ENCODE results near the gene SP140L. TPM values are rescaled to one million over a fixed set of nuclear protein-coding genes. Genes with fewer than 3 reads are reported as not detected.

Gene SP140L
- 14.8 and 20.2 TPM in 2 replicates for total RNA-seq

DNA sequence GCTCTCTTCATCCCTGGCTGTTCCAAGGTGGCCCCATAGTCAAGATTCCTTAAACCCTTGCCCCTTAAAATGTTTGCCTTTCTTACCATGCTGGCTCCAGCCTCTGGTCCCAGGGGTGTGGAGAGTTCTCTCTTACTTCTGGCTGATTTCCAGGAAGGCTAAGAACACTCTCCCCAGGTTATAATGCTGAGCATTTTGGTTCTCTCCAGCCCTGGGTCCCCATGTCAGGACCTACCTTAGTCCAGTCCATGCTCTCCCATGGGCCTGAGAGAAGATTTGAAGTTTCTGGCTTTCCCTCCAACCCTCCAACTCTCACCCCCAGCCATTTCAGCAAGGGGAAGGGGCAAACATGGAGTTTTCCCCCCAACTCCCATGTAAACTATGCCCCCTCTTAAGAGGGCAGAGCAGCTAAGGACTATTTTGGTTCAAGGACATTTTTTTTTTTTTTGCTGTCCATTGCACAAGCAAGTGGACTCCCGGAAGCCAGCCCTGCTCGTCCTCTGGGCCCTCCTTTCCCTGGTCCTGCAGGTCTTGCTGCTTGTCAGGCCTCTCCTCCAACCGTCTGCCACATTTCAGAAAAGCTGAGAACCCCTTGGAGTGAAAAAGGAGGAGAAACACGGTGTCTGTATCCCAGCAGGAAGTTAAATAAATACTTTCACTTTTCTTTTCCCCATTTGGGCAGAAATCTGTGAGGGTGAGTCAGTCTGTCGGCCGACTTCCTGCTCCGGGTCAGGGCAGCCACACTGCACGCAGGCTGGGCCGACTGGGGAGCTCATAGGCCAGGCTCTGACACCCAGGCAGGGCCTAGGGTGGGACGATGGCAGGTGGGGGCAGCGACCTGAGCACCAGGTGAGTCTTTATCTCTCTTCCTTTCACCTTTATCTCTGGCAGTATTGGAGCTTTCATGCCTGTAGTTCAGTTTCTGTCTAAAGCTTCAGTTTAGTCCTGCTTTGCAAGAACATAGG, at the start of gene SP140L:
TSS of gene SP140L (plus strand) at position 741 of the 965 bp plus-strand sequence. CDS start at position 818, 77 bp downstream.

DNA sequence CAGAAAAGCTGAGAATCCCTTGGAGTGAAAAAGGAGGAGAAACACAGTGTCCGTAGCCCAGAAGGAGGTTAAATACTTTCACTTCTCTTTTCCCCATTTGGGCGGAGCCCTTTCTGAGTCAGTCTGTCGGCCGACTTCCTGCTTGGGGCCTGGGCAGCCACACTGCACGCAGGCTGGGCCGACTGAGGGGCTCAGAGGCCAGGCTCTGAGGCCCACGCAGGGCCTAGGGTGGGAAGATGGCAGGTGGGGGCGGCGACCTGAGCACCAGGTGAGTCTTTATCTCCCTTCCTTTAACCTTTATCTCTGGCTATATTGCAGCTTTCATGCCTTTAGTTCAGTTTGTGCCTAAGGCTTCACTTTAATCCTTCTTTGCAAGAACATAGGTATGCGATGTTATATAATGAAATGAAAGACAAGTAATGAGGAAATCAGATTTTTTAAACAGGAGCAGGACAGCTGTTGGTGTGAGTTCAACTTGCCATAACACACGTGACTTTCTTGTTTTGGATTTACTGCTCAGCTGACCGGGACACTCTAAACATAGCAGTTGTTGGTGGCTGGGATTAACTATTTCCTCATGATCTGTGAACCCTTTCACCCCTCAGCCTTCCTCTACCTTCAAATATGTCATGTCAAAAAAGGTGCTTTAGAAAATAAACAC, 89.2 kb downstream of the SP140L start, which contains the start of gene SP100:
TSS of gene SP100 (plus strand) at position 141 of the 661 bp plus-strand sequence. CDS start at position 237, 96 bp downstream.

Other genes starting within 250 kb of the SP140L start
- gene SP110, start 107.2 kb upstream of the SP140L start, total RNA-seq: 15.9 and 19.1 TPM in 2 replicates
- gene SP140, start 101.5 kb upstream of the SP140L start, total RNA-seq: 1.2 TPM in 1 of 2 replicates, not detected in the other
- gene SP100, start 89.0 kb downstream of the SP140L start, total RNA-seq: 122 and 150 TPM in 2 replicates

Data from hair follicle dermal papilla cell (primary cell).